ENCODE results near the gene MBNL2. TPM values are rescaled to one million over a fixed set of nuclear protein-coding genes. Genes with fewer than 3 reads are reported as not detected.

MBNL2 gene
- total and polyA plus RNA-seq, 5 experiments from 2014 or later: 12.2 to 35.4 (median 14.5) TPM

DNA sequence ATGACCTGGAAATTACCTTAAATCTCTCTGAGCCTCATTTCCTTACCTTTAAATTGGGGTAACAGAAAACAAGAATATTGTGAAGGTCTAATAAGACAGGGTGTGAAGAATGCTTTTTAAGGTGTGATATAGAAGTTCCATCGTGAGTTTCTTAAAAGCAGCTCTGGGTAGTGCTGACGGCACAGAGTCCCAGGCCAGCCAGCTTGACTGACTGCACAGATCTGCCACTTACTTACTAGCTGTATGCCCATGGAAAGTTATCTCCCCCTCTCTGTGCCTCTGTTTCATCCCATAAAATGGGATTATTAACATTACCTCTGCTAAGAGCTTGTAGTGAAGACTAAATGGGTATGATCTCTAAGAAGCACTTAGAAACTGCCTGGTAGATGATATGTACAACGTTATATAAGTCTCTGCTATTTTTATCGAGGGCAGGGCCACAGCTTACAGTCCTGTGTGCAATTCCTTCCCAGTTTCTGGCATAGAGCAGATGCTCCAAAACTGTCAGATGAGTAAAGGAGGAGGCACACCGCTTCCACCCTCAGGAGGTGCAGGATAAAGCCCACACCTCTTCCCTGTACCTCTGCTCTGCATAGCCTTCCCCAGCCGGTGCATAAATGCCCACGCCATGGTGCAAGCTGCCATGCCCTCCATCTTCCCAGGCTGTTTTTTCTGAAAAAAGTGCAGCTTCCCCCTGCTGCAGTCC is 99.6 kb downstream of the MBNL2 start:
- POLR2A ChIA-PET: no interaction called here
- H3K27me3 Mint-ChIP-seq: no peaks in the 10 kb centered on the region
- DNase-seq (no peak), ATAC-seq (no peak)
- H3K9me3 Mint-ChIP-seq: no peaks in the 10 kb centered on the region
- H3K27ac Mint-ChIP-seq: peak overlapping the region in 2 of 10 donors; percentile 2 to 10
- no peak overlapping the region for H3K4me3 Mint-ChIP-seq
- H3K4me1 Mint-ChIP-seq: peaks cover 10 to 48% (median 25%) of the 10 kb centered on the region in 4 donors
- H3K36me3 Mint-ChIP-seq: peaks cover 0 to 9% (median 3%) of the 10 kb centered on the region in 3 donors

- DNase-seq (no peak), ATAC-seq (no peak)
- Mint-ChIP-seq H3K36me3 (peaks cover 0 to 13% (median 3%) of the 10 kb centered on the region in 3 donors), H3K27me3 (no peaks in the 10 kb centered on the region), H3K4me3 (no peak overlapping the region), H3K4me1 (peaks cover 10 to 54% (median 28%) of the 10 kb centered on the region in 4 donors), H3K9me3 (no peaks in the 10 kb centered on the region), H3K27ac (no peak overlapping the region)
- POLR2A ChIA-PET: no interaction called here
Observed at GRCh38 chr13:97322740-97323342, 100.7 kb downstream of the MBNL2 start.

DNA sequence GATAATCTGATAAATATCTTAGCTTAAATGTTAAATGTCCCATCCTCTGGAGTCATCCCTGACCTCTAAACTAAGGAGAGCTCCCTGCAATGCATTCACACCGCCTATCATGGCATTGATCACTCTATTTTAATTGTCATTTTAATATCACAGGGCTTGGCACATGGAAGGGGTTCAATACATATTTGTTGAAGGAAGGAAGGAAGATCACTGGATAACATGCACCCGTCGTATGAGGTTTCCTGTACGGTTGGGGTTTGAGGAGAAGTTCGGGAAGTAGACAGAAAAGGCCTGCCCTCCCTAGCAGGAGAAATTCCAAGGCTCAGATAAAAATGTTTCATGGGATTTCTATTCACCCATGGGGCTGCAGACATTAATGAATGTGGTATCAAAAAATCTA is 102.0 kb downstream of the MBNL2 start:
- Mint-ChIP-seq H3K4me3 (no peak overlapping the region), H3K4me1 (peaks cover 6 to 42% (median 25%) of the 10 kb centered on the region in 4 donors), H3K36me3 (peaks cover 0 to 17% (median 3%) of the 10 kb centered on the region in 3 donors), H3K9me3 (no peaks in the 10 kb centered on the region), H3K27me3 (no peaks in the 10 kb centered on the region), H3K27ac (no peak overlapping the region)
- no peak for ATAC-seq
- POLR2A ChIA-PET: no interaction called here
- DNase-seq: no peak

DNA sequence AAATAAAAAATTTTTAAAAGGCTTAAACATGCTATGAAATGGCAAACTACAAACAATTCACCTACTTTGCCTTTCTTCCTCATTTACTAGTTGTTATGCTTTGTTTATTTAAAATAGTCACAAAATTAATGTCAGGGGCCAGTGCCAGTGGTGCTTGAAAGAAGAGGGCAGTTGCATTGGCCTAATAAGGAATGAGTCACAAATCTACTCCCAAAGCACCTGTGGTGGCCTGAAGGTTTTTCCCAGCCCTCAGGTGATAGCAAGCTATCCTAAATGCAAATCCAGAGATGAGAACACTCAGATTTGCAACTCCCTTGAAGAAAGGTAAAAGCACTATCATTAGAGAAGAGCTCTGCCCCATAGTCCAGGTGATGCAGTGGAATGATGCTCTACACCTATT is 103.6 kb downstream of the MBNL2 start:
- Mint-ChIP-seq H3K4me1 (peaks cover 6 to 54% (median 33%) of the 10 kb centered on the region in 4 donors), H3K4me3 (no peak overlapping the region), H3K9me3 (no peaks in the 10 kb centered on the region), H3K36me3 (peaks cover 0 to 17% (median 3%) of the 10 kb centered on the region in 3 donors), H3K27ac (no peak overlapping the region), H3K27me3 (no peaks in the 10 kb centered on the region)
- DNase-seq (no peak), ATAC-seq (no peak)
- POLR2A ChIA-PET: no interaction called here

DNA sequence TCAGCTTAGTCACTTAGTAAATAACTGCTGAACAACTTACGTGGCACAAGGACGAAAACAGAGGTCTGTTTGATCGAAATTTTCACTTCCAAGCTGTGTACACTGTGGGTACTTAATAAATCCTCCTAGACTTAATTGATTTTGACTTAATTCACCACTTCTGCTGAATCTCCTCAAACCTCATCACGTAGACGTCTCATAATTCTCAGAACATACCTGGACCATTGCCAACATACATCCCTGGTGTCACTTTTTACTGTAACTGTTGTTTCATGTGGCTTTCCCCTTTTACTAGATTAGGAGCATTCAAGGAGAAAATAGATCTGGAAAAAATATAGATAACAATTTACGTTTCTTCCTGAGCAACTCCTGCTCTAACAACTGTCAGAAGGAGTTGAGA is 105.0 kb downstream of the MBNL2 start:
- peaks cover 0 to 15% (median 3%) of the 10 kb centered on the region in 3 donors for H3K36me3 Mint-ChIP-seq
- peaks cover 4 to 40% (median 28%) of the 10 kb centered on the region in 4 donors for H3K4me1 Mint-ChIP-seq
- no peaks in the 10 kb centered on the region for H3K9me3 Mint-ChIP-seq
- DNase-seq (no peak), ATAC-seq (no peak)
- no peaks in the 10 kb centered on the region for H3K27me3 Mint-ChIP-seq
- POLR2A ChIA-PET: no interaction called here
- H3K27ac Mint-ChIP-seq: peak overlapping the region in 3 of 10 donors; percentile 10 to 41 (median 14)
- no peak overlapping the region for H3K4me3 Mint-ChIP-seq

DNA sequence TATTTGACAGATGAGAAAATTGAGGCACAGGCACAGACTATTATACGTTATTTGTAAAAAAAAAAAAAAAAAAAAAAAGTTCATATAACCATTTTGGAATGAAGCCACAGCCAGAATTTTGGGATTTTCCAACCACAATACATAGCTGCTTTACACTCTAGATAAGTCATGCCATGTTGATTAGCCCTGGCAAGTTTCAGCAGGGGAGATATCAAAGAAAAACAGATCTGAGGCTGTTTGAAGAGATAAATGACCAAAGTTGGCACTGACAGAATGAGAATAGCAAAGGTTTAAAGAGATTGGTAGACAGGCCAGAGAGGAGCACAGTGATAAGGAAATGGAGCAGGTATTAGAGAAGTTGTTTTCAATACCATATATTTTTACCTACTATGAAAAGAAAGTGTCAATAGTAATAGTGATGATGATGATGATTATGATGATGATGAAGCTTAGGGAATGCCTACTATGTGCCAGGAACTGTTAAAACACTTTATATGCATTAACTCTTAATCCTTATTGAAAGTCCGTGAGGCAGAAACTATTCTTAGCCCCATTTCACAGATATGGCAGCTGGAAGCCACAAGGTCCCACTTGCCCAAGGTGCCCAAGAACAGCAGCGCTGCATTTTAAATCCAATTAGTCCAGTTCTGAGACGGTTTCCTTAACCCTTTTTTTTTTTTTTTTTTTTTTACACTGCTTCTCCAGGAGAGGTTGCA is 105.5 kb downstream of the MBNL2 start:
- POLR2A ChIA-PET: interaction anchor here (0.7 kb wide), 1 partner anchor 119 kb away, joined by 5 read pairs; no protein-coding TSS in a partner anchor
- Mint-ChIP-seq H3K27me3 (no peaks in the 10 kb centered on the region), H3K4me1 (peaks cover 4 to 34% (median 26%) of the 10 kb centered on the region in 4 donors), H3K36me3 (peaks cover 0 to 16% (median 3%) of the 10 kb centered on the region in 3 donors), H3K4me3 (no peak overlapping the region), H3K9me3 (peaks cover 0 to under 1% (median 0%) of the 10 kb centered on the region in 9 donors), H3K27ac (peak overlapping the region in 1 of 10 donors; percentile 14)
- DNase-seq (no peak), ATAC-seq (no peak)

DNA sequence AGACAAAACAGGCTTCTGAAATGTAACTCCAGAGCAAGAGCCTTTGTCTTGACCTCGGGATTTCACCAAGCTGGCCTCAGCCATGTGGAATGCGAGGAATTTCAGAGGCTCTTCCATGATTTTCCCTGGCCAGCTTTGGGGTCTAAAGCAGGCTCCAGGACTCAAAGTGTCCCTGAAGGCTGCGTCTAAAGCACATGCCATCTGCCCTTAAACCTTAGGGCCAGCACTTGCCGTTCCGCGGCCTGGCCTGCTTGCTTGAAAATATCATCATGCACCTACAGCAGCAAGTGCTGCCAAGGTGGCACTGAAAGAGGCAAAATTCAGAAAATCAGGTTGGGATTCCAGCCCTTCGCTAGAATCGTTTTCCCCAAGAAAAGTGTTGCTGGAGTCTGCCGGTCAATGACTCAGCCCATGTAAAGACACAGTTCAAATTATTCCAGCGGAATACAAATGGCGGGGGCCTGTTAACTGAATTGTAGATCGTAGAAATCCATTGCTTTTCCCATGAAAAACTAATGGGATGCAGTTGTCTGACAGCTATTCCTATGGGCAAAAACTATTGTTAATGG is 106.2 kb downstream of the MBNL2 start:
- Mint-ChIP-seq H3K27ac (no peak overlapping the region), H3K9me3 (peaks cover 0 to 2% (median 0%) of the 10 kb centered on the region in 9 donors), H3K4me1 (peaks cover 4 to 35% (median 26%) of the 10 kb centered on the region in 4 donors), H3K36me3 (peaks cover 0 to 16% (median 5%) of the 10 kb centered on the region in 3 donors), H3K4me3 (no peak overlapping the region), H3K27me3 (no peaks in the 10 kb centered on the region)
- DNase-seq (no peak), ATAC-seq (no peak)
- POLR2A ChIA-PET: interaction anchor here (0.7 kb wide), 1 partner anchor 120 kb away, joined by 5 read pairs; no protein-coding TSS in a partner anchor

GRCh38 chr13:97329331-97329730 is 107.2 kb downstream of the MBNL2 start:
- H3K27ac Mint-ChIP-seq: peak overlapping the region in 1 of 10 donors; percentile 20
- no peaks in the 10 kb centered on the region for H3K27me3 Mint-ChIP-seq
- H3K9me3 Mint-ChIP-seq: peaks cover 0 to 2% (median 0%) of the 10 kb centered on the region in 9 donors
- ATAC-seq (no peak), DNase-seq (no peak)
- H3K36me3 Mint-ChIP-seq: peaks cover 0 to 20% (median 5%) of the 10 kb centered on the region in 3 donors
- H3K4me3 Mint-ChIP-seq: no peak overlapping the region
- POLR2A ChIA-PET: no interaction called here
- H3K4me1 Mint-ChIP-seq: peaks cover 4 to 37% (median 24%) of the 10 kb centered on the region in 4 donors

DNA sequence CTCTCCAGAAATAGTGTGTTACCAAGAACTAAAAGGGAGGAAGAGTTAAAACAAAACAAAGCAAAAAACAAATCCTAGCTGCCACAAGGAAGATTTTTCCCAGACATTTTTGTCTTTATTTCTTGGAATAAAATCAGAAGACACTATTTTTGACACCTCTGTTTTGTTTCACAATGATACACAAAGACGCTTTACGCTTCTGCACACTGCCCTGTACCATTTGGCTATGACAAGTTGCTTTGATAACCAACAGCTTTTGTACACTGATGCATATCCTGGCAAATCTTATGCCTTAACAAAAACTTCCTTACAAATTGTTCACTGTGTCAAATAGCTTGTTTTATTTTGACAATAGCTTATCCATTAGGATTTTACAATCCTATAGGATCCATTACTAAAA is 108.3 kb downstream of the MBNL2 start:
- H3K4me1 Mint-ChIP-seq: peaks cover 4 to 37% (median 22%) of the 10 kb centered on the region in 4 donors
- no peaks in the 10 kb centered on the region for H3K27me3 Mint-ChIP-seq
- H3K9me3 Mint-ChIP-seq: peaks cover 0 to 2% (median 0%) of the 10 kb centered on the region in 9 donors
- no peak overlapping the region for H3K4me3 Mint-ChIP-seq
- POLR2A ChIA-PET: no interaction called here
- H3K27ac Mint-ChIP-seq: peak overlapping the region in 1 of 10 donors; percentile 37
- H3K36me3 Mint-ChIP-seq: peaks cover 0 to 28% (median 8%) of the 10 kb centered on the region in 3 donors
- ATAC-seq: no peak
- no peak for DNase-seq

- POLR2A ChIA-PET: no interaction called here
- Mint-ChIP-seq H3K4me1 (peaks cover 2 to 22% (median 14%) of the 10 kb centered on the region in 4 donors), H3K27ac (peak overlapping the region in 1 of 10 donors; percentile 24), H3K27me3 (no peaks in the 10 kb centered on the region), H3K4me3 (no peak overlapping the region), H3K36me3 (peaks cover 0 to 27% (median 10%) of the 10 kb centered on the region in 3 donors), H3K9me3 (peaks cover 0 to 2% (median 0%) of the 10 kb centered on the region in 9 donors)
- ATAC-seq (no peak), DNase-seq (no peak)
Observed at GRCh38 chr13:97332742-97333141, 110.6 kb downstream of the MBNL2 start.

DNA sequence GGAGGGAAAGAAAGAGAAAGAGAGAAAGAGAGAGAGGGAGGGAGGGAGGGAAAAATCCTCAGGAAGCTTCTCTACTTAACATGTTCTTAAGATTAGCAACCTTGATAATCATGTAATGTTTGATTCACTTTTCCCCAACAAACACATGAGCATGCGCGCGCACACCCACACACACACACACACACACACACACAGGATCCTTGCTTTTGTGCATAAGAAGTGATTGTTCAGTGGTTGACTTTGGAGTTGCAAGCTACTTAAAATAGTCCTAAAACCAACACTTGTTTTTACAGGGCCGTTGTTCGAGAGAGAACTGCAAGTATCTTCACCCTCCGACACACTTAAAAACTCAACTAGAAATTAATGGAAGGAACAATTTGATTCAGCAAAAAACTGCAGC is 111.8 kb downstream of the MBNL2 start:
- ATAC-seq (no peak), DNase-seq (no peak)
- H3K4me3 Mint-ChIP-seq: no peak overlapping the region
- no peak overlapping the region for H3K27ac Mint-ChIP-seq
- peaks cover 0 to 2% (median 0%) of the 10 kb centered on the region in 9 donors for H3K9me3 Mint-ChIP-seq
- POLR2A ChIA-PET: no interaction called here
- peaks cover 0 to 22% (median 10%) of the 10 kb centered on the region in 3 donors for H3K36me3 Mint-ChIP-seq
- no peaks in the 10 kb centered on the region for H3K27me3 Mint-ChIP-seq
- peaks cover 0 to 20% (median 13%) of the 10 kb centered on the region in 4 donors for H3K4me1 Mint-ChIP-seq

DNA sequence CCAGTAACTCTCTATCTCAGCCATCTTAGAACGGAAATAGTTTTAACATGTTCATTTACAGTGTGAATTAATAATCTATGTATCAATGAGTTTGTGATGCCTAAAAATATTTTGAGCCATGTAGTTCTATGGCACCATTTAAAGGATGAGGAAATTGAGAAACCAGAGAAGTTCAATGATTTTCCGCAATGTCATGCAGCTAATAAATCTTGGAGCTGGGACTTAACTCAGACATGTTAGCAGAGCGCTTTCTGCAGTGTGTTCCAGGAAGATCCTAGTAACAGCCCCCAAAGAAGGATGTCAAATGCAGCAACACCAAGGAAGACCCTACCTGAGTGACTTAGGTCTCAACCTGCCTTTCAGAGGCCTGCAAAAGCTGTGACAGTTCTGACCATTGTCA is 112.6 kb downstream of the MBNL2 start:
- Mint-ChIP-seq H3K27ac (no peak overlapping the region), H3K4me1 (peaks cover 0 to 14% (median 11%) of the 10 kb centered on the region in 4 donors), H3K27me3 (no peaks in the 10 kb centered on the region), H3K36me3 (peaks cover 0 to 23% (median 10%) of the 10 kb centered on the region in 3 donors), H3K9me3 (peaks cover 0 to 2% (median 0%) of the 10 kb centered on the region in 9 donors), H3K4me3 (no peak overlapping the region)
- POLR2A ChIA-PET: no interaction called here
- ATAC-seq: no peak
- no peak for DNase-seq

Measured in naive thymus-derived CD8-positive, alpha-beta T cell (primary cell).